Measurements from ENCODE around the gene NRTN. TPM values are rescaled to one million over a fixed set of nuclear protein-coding genes. Genes with fewer than 3 reads are reported as not detected.

NRTN gene
- total and polyA plus RNA-seq, 4 experiments from 2014 or later = 0.34 to 0.91 (median 0.51) TPM

- Mint-ChIP-seq H3K9me3 (peaks cover 0 to 2% (median 0%) of the 10 kb centered on the region in 8 donors), H3K4me3 (peak overlapping the region in 6 of 8 donors; percentile 30 to 69 (median 52)), H3K4me1 (peaks cover 3 to 17% (median 10%) of the 10 kb centered on the region in 4 donors), H3K36me3 (peaks cover 0 to 3% of the 10 kb centered on the region in 2 donors), H3K27me3 (peaks cover 1 to 3% of the 10 kb centered on the region in 2 donors), H3K27ac (peak overlapping the region in 2 of 7 donors; percentile 16 to 91)
- Histone ChIP-seq H3K4me3 (ENCODE audit: low read length in 2 of 2) (no peak overlapping the region), H3K4me1 (ENCODE audit: insufficient read depth, low read length) (peaks cover 22% of the 10 kb centered on the region), H3K27me3 (ENCODE audit: insufficient read depth, low read length) (no peaks in the 10 kb centered on the region), H3K9me3 (ENCODE audit: control insufficient read depth in 1 of 2, low read length in 2 of 2) (no peaks in the 10 kb centered on the region), H3K36me3 (ENCODE audit: insufficient read depth, low read length) (no peaks in the 10 kb centered on the region), H3K27ac (ENCODE audit: low read depth, low read length) (no peak overlapping the region)
- ChIA-PET CTCF (ENCODE audit: partially characterized antibody) (interaction anchor here (2.9 kb wide), 1 partner anchor 26 kb away, joined by 22 read pairs; the partner anchor contains the start of gene NRTN), POLR2A (ENCODE audit: partially characterized antibody) (interaction anchor here (2.2 to 3.2 kb wide), 4 partner anchors 39 to 138 kb away, joined by 9 to 54 read pairs (median 16); partner anchors contain the start of genes DUS3L, NDUFA11 and VMAC)
- no peak for DNase-seq
- intact Hi-C loops (cut with micrococcal nuclease) = loop anchor here (2.0 kb wide), 1 partner anchor 25 kb away; the partner anchor contains the start of gene NRTN
Measured at GRCh38 chr19:5829567-5830310, 24.9 kb downstream of the NRTN start.

- Mint-ChIP-seq H3K4me1 (peaks cover 3 to 17% (median 10%) of the 10 kb centered on the region in 4 donors), H3K9me3 (peaks cover 0 to 3% (median 0%) of the 10 kb centered on the region in 8 donors), H3K4me3 (no peak overlapping the region), H3K27ac (no peak overlapping the region), H3K27me3 (peaks cover 1 to 3% of the 10 kb centered on the region in 2 donors), H3K36me3 (peaks cover 0 to 3% of the 10 kb centered on the region in 2 donors)
- Histone ChIP-seq H3K27me3 (ENCODE audit: insufficient read depth, low read length) (no peaks in the 10 kb centered on the region), H3K36me3 (ENCODE audit: insufficient read depth, low read length) (no peaks in the 10 kb centered on the region), H3K9me3 (ENCODE audit: control insufficient read depth in 1 of 2, low read length in 2 of 2) (no peaks in the 10 kb centered on the region), H3K27ac (ENCODE audit: low read depth, low read length) (no peak overlapping the region), H3K4me3 (ENCODE audit: low read length in 2 of 2) (no peak overlapping the region), H3K4me1 (ENCODE audit: insufficient read depth, low read length) (peaks cover 22% of the 10 kb centered on the region)
- intact Hi-C loops (cut with micrococcal nuclease) = no loop called here
- ChIA-PET POLR2A (ENCODE audit: partially characterized antibody) (no interaction called here), CTCF (ENCODE audit: partially characterized antibody) (interaction anchor here (1.5 kb wide), 1 partner anchor 27 kb away, joined by 5 read pairs; no protein-coding TSS in a partner anchor)
- no peak for DNase-seq
Measured at GRCh38 chr19:5831159-5831558, 26.3 kb downstream of the NRTN start.

GRCh38 chr19:5832061-5832460, 27.2 kb downstream of the NRTN start:
- intact Hi-C loops (cut with micrococcal nuclease) = no loop called here
- Histone ChIP-seq H3K36me3 (ENCODE audit: insufficient read depth, low read length) (no peaks in the 10 kb centered on the region), H3K4me3 (ENCODE audit: low read length in 2 of 2) (no peak overlapping the region), H3K9me3 (ENCODE audit: control insufficient read depth in 1 of 2, low read length in 2 of 2) (no peaks in the 10 kb centered on the region), H3K4me1 (ENCODE audit: insufficient read depth, low read length) (peaks cover 17% of the 10 kb centered on the region), H3K27ac (ENCODE audit: low read depth, low read length) (no peak overlapping the region), H3K27me3 (ENCODE audit: insufficient read depth, low read length) (no peaks in the 10 kb centered on the region)
- Mint-ChIP-seq H3K27me3 (peaks cover 1 to 3% of the 10 kb centered on the region in 2 donors), H3K4me3 (no peak overlapping the region), H3K4me1 (peaks cover 3 to 13% (median 8%) of the 10 kb centered on the region in 4 donors), H3K9me3 (peaks cover 0 to 3% (median 0%) of the 10 kb centered on the region in 8 donors), H3K27ac (no peak overlapping the region), H3K36me3 (peaks cover 0 to 3% of the 10 kb centered on the region in 2 donors)
- ChIA-PET CTCF (ENCODE audit: partially characterized antibody) (no interaction called here), POLR2A (ENCODE audit: partially characterized antibody) (no interaction called here)
- no peak for DNase-seq

GRCh38 chr19:5832527-5833216, 27.8 kb downstream of the NRTN start:
- Mint-ChIP-seq H3K36me3 (peaks cover 0 to 3% of the 10 kb centered on the region in 2 donors), H3K27ac (no peak overlapping the region), H3K4me1 (peaks cover 0 to 9% (median 5%) of the 10 kb centered on the region in 4 donors), H3K9me3 (peaks cover 0 to 3% (median 0%) of the 10 kb centered on the region in 8 donors), H3K27me3 (peaks cover 3% of the 10 kb centered on the region in 2 donors), H3K4me3 (no peak overlapping the region)
- no peaks in the 10 kb centered on the region for H3K9me3 ChIP-seq (ENCODE audit: control insufficient read depth in 1 of 2, low read length in 2 of 2)
- intact Hi-C loops (cut with micrococcal nuclease) = no loop called here
- no peaks in the 10 kb centered on the region for H3K27me3 ChIP-seq (ENCODE audit: insufficient read depth, low read length)
- DNase-seq = no peak
- no peak overlapping the region for H3K27ac ChIP-seq (ENCODE audit: low read depth, low read length)
- CTCF ChIA-PET (ENCODE audit: partially characterized antibody) = no interaction called here
- no peaks in the 10 kb centered on the region for H3K36me3 ChIP-seq (ENCODE audit: insufficient read depth, low read length)
- H3K4me3 ChIP-seq (ENCODE audit: low read length in 2 of 2) = no peak overlapping the region
- peaks cover 12% of the 10 kb centered on the region for H3K4me1 ChIP-seq (ENCODE audit: insufficient read depth, low read length)
- POLR2A ChIA-PET (ENCODE audit: partially characterized antibody) = no interaction called here

GRCh38 chr19:5837761-5838352, 33.0 kb downstream of the NRTN start:
- intact Hi-C loops (cut with micrococcal nuclease) = no loop called here
- CTCF ChIA-PET (ENCODE audit: partially characterized antibody) = no interaction called here
- Mint-ChIP-seq H3K9me3 (peaks cover 0 to 3% (median 0%) of the 10 kb centered on the region in 8 donors), H3K4me3 (no peak overlapping the region), H3K36me3 (no peaks in the 10 kb centered on the region), H3K4me1 (peaks cover 0 to 7% (median under 1%) of the 10 kb centered on the region in 4 donors), H3K27me3 (peaks cover 3 to 5% of the 10 kb centered on the region in 2 donors), H3K27ac (peak overlapping the region in 1 of 7 donors; percentile 27)
- no peak overlapping the region for H3K27ac ChIP-seq (ENCODE audit: low read depth, low read length)
- H3K9me3 ChIP-seq (ENCODE audit: control insufficient read depth in 1 of 2, low read length in 2 of 2) = no peaks in the 10 kb centered on the region
- H3K4me1 ChIP-seq (ENCODE audit: insufficient read depth, low read length) = no peaks in the 10 kb centered on the region
- no peak for DNase-seq
- H3K36me3 ChIP-seq (ENCODE audit: insufficient read depth, low read length) = no peaks in the 10 kb centered on the region
- POLR2A ChIA-PET (ENCODE audit: partially characterized antibody) = no interaction called here
- H3K4me3 ChIP-seq (ENCODE audit: low read length in 2 of 2) = no peak overlapping the region
- H3K27me3 ChIP-seq (ENCODE audit: insufficient read depth, low read length) = no peaks in the 10 kb centered on the region

- no peak overlapping the region for H3K27ac ChIP-seq (ENCODE audit: low read depth, low read length)
- peaks cover 0 to 7% (median under 1%) of the 10 kb centered on the region in 4 donors for H3K4me1 Mint-ChIP-seq
- no peak overlapping the region for H3K4me3 ChIP-seq (ENCODE audit: low read length in 2 of 2)
- H3K36me3 ChIP-seq (ENCODE audit: insufficient read depth, low read length) = no peaks in the 10 kb centered on the region
- no peak overlapping the region for H3K27ac Mint-ChIP-seq
- intact Hi-C loops (cut with micrococcal nuclease) = no loop called here
- peaks cover 3 to 6% of the 10 kb centered on the region in 2 donors for H3K27me3 Mint-ChIP-seq
- DNase-seq = no peak
- ChIA-PET POLR2A (ENCODE audit: partially characterized antibody) (no interaction called here), CTCF (ENCODE audit: partially characterized antibody) (no interaction called here)
- H3K4me3 Mint-ChIP-seq = no peak overlapping the region
- H3K9me3 Mint-ChIP-seq = peaks cover 0 to 3% (median 0%) of the 10 kb centered on the region in 8 donors
- no peaks in the 10 kb centered on the region for H3K9me3 ChIP-seq (ENCODE audit: control insufficient read depth in 1 of 2, low read length in 2 of 2)
- no peaks in the 10 kb centered on the region for H3K36me3 Mint-ChIP-seq
- no peaks in the 10 kb centered on the region for H3K4me1 ChIP-seq (ENCODE audit: insufficient read depth, low read length)
- H3K27me3 ChIP-seq (ENCODE audit: insufficient read depth, low read length) = no peaks in the 10 kb centered on the region
Measured at GRCh38 chr19:5838353-5839064, 33.6 kb downstream of the NRTN start.
